ENCODE data around the gene GABRR2.
"Not testable (repeated sequence)": the region's sequence is repeated elsewhere in the genome, so short reads cannot be mapped to it uniquely, and the experiment has no call there.

Gene GABRR2

DNA sequence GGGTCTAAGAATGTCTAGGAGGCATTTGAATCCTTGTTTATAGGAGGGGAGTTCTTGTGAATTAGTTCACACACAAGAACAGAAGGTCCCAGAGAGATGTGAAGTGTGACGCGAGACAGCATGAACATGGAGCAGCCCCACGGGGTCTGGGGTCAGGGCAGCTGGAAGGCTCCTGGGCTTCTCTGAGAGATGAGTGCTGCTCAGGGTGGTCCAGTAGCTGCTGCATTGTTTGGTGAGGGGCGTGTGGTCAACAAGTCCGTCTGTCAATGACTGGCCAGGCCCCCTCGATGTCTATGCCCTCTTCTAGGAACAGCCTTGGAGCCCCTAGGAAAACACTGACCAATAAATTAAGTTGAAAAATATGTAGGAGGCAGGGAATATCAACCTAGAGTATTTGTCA, 57.8 kb downstream of the GABRR2 start:
- no peak for DNase-seq (ENCODE audit: low spot score)

- DNase-seq (ENCODE audit: low spot score): no peak
Measured at GRCh38 chr6:89255417-89255816, 59.7 kb downstream of the GABRR2 start.

GRCh38 chr6:89254569-89254968, 60.5 kb downstream of the GABRR2 start:
- peak; percentile 10 for DNase-seq (ENCODE audit: low spot score)

DNA sequence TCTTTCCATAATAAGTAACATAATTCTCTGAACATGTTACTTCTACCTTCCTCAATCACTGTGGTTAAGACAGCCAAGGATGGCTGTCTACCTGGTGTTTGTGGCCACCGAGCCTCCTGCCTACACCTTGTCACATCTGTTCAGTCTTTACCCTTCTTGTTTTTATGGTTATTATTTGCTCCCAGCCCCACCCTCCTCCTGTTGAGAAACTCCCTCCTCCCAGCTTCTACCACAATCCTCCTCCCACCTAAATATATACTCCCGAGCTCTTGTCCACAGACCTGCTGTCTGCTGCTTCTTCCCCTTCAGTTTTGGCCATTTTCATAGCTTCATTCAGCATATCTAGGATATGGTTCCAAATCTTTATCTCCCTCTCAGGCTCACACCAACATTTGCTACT, 62.2 kb downstream of the GABRR2 start:
- DNase-seq (ENCODE audit: low spot score): no peak

DNA sequence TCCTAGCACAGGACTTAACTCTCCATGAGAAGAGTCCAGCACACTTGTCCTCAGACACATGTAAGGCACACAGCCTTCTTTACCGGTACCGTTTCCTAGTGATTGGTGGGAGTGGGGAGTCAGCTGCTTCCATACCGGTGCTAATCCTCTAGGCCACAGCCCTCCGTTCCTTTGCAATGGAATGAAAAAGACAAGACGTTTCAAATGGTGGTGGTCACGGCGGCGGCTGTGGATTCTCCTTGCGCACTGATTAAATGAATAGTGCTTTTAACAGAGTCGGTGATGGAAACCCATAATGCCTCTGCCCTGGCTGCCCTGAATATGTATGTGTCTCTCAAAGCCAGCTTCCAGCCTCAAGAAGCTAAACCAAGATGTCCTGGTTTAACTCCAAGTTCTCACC, 63.1 kb downstream of the GABRR2 start:
- DNase-seq (ENCODE audit: low spot score): no peak

GRCh38 chr6:89251170-89251569, 63.9 kb downstream of the GABRR2 start:
- DNase-seq (ENCODE audit: low spot score): peak; percentile 86

DNA sequence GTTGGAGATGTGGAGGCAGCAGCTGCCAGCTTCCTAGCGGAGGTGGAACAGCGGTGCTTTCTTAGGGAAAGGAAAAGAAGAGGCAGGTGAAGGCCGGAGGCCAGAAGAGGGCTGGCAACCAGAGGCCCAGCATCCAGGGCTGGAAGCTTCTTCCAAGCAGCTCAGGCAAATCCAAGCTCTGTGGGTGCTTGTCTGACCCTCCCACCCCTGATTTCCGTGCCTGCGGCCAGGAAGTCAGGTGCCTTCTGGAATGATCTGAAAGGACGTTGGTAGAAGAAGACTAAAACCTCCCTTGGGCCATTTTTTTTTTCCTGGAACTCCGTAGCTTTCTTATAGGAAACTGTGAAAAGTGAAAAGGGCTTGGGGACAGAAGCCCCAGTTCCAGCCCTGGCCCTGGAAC, 64.9 kb downstream of the GABRR2 start:
- DNase-seq (ENCODE audit: low spot score): no peak

DNA sequence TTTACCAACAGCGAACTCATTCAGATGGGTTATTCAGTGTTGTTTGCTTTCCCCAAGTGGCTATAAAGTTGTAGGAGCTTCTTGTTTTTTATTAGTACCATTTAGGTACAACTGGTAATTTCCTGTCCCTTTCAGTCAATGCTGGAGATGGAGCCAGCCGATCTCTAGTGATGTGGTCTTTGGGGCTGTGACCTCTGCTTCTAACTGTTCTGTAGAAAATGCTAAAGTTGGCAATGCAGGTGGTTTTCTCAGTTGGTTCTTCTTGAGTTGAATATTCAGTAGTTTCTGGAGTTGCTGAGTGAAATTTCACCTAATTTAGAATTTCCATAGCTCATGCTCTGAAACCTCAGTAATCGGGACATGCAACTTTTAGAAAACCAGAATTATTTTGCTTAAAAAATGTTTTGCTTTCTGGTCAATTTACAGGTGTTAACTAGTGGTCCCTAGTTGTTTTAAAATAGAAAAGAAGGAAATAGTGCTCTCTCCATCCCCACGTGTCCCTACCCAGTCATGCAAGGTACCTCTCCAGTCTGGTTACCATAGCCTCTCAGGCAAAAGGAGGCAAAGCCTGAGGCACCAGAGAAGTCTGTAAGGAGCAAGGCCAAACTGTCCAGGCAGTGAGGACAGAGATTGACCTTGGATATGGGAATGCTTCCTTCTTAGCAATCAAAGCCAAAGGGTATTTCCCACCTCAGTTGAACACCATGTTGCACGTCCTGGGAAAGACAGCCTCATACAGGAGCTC, 70.7 kb downstream of the GABRR2 start:
- no peak for DNase-seq (ENCODE audit: low spot score)

DNA sequence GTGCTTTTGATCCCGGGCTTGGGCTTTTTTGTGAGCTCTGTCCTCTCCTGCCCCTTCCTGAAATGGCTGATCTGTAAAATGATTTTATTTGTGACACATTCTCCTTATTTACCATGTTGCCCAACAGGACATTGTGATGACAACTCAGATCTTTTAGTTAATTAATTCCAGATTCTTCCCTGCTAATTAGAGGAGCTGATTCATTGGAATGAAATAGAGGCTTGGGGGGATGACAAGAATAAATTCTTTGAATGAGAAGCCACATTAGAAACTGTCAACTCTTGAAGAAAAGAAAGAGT, 71.8 kb downstream of the GABRR2 start:
- DNase-seq (ENCODE audit: low spot score): no peak

GRCh38 chr6:89242574-89243330, 72.3 kb downstream of the GABRR2 start:
- DNase-seq (ENCODE audit: low spot score): peak; percentile 63

- DNase-seq (ENCODE audit: low spot score): peak; percentile 24
Measured at GRCh38 chr6:89239338-89239737, 75.8 kb downstream of the GABRR2 start.

- no peak for DNase-seq (ENCODE audit: low spot score)
Measured at GRCh38 chr6:89237158-89237557, 77.9 kb downstream of the GABRR2 start.

GRCh38 chr6:89233605-89234004, 81.5 kb downstream of the GABRR2 start:
- DNase-seq (ENCODE audit: low spot score): not testable (repeated sequence)

DNA sequence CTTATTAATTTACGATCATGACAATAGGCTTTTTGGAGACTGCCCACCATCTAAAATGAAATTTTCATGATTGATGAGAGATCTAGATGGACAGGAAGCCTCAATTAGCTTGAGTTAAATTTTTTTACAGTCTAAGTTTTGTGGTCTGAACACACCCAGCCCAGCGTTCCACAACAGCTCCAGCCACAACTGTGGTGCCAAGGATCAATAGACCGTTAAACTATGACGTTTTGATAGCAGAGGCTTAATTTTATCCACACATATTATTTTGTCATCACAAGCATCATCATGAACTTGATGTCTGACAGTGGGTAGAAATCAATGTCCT, 92.4 kb downstream of the GABRR2 start:
- DNase-seq (ENCODE audit: low spot score): no peak

GRCh38 chr6:89221971-89222711, 93.0 kb downstream of the GABRR2 start:
- no peak for DNase-seq (ENCODE audit: low spot score)

- DNase-seq (ENCODE audit: low spot score): no peak
Measured at GRCh38 chr6:89221129-89221528, 94.0 kb downstream of the GABRR2 start.

DNA sequence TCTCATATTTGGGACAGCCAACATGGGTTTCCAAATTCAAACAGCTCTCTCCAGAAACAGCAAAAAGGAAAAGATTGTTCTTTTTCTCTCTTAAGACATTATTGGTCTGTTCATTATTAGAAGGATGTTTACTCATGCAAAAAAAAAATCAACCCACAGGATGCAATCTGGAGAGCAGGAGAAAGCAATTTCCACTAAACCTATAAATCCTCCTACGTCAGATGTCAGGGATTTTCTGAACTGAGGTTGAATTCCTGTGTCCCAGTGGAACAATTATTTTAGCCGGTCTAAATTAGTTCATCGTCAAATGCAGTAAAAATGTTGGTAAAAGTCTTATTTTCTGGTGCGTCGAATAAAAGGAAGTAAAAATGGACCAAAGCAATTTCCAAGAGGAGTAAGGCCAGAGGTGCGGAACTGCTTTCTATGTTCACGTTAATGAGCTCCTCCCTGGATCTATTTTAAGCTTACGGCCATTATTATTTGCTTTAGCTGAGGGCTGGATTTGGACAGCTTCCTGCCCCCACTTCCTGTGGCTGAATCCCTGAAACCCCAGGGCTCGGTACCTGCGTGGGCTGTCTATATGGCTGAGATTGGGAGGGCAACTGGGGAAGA, 97.7 kb downstream of the GABRR2 start, which contains the start of gene GABRR1:
Gene GABRR1 (minus strand): TSS at position 60 of the 612 bp plus-strand sequence. CDS start 36 bp downstream, at position 24.
- DNase-seq (ENCODE audit: low spot score): peak; percentile 16

DNA sequence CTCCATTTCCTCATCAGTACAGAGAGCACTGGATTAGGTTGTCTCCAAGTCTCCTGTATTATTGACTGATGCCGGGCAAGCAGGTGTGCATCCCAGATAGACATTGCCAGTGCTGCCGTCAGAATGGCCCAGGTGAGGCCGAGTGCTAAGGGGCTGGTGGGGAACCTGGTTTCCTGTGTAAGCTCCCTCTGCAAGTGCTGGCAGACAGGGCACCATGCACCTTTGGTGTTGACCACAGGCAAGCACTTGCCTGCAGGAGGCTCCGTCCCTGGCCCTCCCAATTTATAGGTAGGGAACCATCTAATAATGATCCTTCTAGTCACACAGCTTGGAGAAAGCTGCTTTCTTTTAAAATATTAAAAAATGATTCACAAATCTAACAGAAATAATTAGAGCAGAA, 98.7 kb downstream of the GABRR2 start:
- DNase-seq (ENCODE audit: low spot score): no peak

DNA sequence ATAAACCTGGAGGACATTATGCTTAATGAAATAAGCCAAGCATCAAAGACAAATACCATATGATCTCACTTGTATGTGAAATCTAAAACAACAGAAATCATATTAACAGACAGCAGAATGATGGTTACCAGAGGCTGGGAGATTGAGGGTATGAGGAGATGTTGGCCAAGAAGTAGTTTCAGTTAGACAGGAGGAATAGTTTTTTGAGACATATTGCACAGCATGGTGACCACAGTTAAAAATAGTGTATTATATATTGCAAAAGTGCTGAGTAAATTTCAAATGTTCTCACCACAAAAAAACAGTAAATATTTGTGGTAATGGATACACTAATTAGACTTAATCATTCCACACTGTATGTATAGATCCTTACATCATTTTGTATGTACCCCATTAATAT, 99.7 kb downstream of the GABRR2 start:
- DNase-seq (ENCODE audit: low spot score): no peak

DNA sequence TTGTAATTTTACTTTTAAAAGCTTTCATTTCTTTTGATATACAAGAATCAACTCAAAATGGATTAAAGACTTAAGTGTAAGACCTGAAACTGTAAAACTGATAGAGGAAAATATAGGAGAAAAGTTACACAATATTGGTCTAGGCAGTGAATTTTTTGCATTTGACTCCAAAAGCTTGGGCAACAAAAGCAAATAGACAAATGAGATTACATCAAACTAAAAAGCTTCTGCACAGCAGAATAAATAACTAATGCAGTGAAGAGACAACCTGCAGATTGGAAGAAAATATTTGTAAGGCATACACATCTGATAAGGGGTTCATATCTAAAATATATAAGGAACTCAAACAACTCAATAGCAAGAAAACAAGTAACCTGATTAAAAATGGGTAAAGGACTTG, 100.9 kb downstream of the GABRR2 start:
- DNase-seq (ENCODE audit: low spot score): no peak

- no peak for DNase-seq (ENCODE audit: low spot score)
Measured at GRCh38 chr6:89212472-89212871, 102.6 kb downstream of the GABRR2 start.

GRCh38 chr6:89209457-89209856, 105.6 kb downstream of the GABRR2 start:
- no peak for DNase-seq (ENCODE audit: low spot score)

DNA sequence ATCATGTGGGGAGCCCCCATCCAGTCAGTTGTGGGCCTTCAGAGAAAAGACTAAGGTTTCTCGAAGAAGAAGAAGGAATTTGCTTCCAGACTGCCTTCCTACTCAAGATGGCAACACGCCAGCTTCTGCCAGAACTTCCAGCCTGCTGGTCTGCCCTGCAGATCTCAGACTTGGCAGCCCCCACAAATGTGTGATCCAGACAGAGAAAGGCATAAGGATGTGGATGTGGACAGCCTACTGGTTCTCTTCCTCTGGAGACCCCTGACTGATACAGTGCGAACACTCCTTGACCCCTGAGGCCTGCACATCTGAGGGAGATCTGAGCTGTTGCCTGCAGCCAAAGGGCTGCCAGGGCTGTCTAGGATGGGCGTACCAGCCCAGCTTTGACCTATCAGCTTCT, 106.5 kb downstream of the GABRR2 start:
- DNase-seq (ENCODE audit: low spot score): no peak
